RCC 7860 (cell line): ENCODE results near the gene GTPBP3.

ENCODE experiments used
- DNase-seq: peaks from one replicate; pipeline ENCODE4 v3.0.0-alpha.2; 2015; ENCODE audit warnings: low spot score
- FAIRE-seq: peaks from 2 replicates; lab custom pipeline; 2012; peaks lifted over from hg19 to GRCh38; lab: Jason Lieb, UNC

Gene GTPBP3

DNA sequence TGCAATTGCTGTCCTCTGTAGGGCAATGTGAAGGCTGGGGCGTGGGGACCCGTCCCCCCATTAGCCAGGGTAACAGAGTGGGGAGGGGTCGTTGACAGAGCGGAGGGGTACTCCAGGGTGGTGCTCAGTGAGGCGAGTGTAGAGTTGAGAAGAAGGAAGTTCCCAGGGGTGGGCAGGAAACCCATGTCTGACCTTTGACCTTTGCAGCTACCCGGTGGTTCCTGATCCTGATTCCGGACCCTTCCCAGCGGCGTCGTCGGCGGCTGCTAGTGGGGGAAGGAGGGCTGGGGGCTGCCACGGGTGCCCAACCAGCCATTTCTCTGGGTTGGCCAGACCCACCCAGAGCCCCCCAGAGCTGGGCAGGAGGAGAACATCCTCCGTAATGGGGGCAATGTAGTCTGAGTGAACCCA, 41.9 kb downstream of the GTPBP3 start:
- DNase-seq: no peak
- FAIRE-seq: no peak

DNA sequence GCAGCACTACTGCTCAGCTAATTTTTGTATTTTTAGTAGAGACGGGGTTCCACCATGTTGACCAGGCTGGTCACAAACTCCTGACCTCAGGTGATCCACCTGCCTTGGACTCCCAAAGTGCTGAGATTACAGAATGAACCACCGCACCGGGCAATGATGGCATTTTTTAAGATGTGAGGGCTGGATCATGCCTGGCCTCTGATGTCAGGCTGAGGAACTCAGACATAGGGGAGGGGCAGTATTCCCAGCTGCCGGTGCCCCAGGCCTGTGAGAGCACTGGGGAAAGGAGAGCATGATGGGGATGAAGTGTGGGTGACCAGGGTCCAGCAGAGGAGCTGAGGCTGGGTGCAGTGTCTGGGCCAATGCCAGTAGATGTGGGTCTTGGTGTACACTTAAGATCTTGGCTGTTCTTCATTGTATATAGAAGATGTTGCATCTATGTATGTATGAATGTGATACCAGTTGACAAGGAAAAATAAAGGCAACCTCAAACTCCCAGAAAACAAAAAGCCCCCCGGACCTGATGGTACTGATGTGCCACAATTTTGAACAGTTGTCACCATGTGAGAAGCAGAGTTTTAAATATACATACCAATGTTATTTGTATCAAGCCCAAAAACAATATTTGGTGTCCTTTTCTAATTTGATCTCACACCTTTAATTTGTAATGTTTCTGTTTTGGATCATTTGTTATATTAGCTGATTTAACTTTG, 43.2 kb downstream of the GTPBP3 start:
- DNase-seq (no peak), FAIRE-seq (no peak)

GRCh38 chr19:17385878-17386611, 48.7 kb downstream of the GTPBP3 start:
- FAIRE-seq: no peak
- DNase-seq: peak; percentile 24

DNA sequence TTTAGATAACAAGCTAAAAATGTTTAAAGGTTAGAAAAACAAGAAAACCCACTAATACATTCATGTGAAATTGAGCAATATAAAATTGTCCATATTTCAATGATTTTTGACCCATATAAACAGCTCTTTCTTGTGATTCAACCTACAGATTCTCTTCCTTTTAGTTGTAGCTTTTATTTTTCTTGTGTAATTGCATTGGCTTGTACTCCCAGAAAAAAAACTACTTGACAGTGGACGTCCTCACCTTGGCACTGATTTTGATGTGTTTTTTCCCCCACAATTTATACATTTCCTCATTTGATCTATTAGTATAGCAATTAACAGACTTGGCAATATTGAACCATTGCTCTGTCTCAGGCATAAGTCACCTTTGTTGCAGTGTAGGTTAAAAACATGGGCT, 51.9 kb downstream of the GTPBP3 start:
- no peak for DNase-seq
- FAIRE-seq: no peak

DNA sequence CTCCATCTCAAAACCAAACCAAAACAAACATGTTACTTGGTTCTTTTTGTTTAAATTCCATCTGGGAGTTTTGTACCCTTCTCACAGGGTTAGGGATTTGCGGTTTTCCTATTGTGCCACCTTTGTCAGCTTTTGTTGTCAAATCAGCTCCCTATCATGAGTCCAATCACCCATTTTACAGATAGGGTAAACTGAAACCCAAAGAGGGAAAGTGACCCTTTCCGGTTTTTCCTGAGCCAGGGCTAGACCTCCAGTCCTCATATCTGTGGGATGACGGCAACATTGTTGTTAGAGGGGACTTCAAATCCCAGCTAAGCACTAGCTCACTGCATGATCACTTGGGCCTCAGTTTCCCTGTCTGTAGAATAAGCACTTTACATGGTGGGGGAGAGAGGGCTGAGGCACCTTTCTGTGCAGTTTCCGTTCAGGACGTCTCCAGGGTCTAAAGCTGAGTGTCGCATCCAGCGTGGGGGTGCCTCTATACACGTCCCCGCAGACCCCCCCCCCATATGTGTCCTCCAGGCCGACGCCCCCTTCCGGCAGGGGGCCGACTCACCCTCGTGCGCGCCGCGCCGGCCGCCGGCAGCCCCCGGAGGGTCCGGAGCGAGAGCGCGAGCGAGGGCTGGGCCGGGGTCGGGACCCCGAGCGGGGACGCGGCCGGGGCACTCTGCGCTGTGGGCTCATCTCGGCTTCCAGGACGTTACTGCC, 52.8 kb downstream of the GTPBP3 start:
- FAIRE-seq (no peak), DNase-seq (no peak)

- DNase-seq (peak; percentile 54), FAIRE-seq (no peak)
Observed at GRCh38 chr19:17390665-17391370, 53.5 kb downstream of the GTPBP3 start.

- FAIRE-seq (no peak), DNase-seq (no peak)
Observed at GRCh38 chr19:17391371-17392151, 54.2 kb downstream of the GTPBP3 start.
